HG02759 (cell line): ENCODE data around the gene PPP2R5A.
"Not testable (repeated sequence)": the region's sequence is repeated elsewhere in the genome, so short reads cannot be mapped to it uniquely, and the experiment has no call there.

ENCODE experiments used
- ATAC-seq: cut with Tn5 transposase; IDR thresholded peaks from one replicate; pipeline ENCODE4 v1.9.1; 2021; ENCODE audit warnings: mild to moderate bottlenecking, moderate library complexity; ENCODE audit not compliant: unreplicated experiment

Gene PPP2R5A

GRCh38 chr1:212294983-212295382 lies 9.8 kb downstream of the PPP2R5A start:
- no peak for ATAC-seq

DNA sequence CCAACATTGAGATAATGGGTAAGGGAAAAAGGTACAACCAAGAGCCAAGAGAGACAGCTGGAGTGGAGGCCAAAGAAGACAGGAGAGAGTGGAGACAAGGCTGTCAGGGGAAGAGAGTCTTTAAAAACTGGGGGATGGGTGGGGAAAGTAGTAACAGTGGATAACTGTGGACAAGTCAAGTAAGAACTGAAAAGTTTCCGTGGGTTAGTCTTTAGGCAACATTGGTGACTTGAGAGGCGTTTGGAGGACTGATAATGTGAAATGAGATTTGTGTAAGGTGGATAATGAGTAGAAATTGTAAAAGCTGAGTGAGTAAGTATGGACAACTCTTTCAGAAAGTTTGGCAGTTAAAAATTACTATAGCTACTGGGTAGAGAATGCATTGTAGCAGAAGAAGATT lies 10.4 kb downstream of the PPP2R5A start:
- no peak for ATAC-seq

DNA sequence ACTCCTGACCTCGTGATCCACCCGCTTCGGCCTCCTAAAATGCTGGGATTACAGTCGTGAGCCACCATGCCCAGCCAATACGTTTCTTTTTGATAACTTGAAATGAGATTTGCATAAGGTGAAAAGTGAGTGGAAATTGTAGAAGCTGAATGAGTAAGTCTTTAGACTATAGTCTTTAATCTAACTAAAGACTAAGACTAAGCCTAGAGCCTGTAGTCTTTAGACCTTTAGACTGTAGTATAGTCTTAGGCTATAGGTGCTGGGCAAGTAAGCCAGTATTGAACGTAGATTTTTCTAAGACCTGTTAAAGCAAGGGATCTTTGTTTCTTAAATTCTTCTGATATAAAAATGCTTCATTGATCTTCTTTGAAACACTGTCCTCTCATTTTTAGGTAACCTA lies 12.1 kb downstream of the PPP2R5A start:
- ATAC-seq = no peak

- ATAC-seq = no peak
These were observed 16.4 kb downstream of the PPP2R5A start for GRCh38 chr1:212301580-212301979.

- no peak for ATAC-seq
These were observed 17.7 kb downstream of the PPP2R5A start for GRCh38 chr1:212302745-212303383.

GRCh38 chr1:212305342-212305741 lies 20.1 kb downstream of the PPP2R5A start:
- no peak for ATAC-seq

DNA sequence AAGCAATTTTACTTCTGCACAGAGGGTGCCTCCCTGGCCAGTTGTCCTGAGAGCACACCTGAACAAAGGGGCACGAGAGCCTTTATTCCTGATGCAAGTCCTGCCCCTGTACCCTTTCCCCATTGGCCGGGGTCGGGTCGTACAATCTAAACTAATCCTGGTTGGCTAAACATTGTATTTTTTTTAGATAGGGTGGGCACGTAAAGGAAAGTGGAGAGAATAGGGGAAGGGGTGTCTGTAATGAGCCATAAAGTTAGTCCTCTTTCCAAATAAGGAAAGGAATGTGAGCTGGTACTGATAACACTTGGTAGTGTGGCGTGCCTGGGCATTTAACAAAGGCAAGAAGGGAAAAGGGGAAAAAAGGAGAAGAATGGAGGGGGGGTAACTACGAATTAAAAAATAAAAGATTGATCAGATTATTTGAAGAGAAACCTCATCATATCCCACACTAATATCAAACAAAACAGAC lies 20.8 kb downstream of the PPP2R5A start:
- ATAC-seq = not testable (repeated sequence)

- no peak for ATAC-seq
These were observed 24.8 kb downstream of the PPP2R5A start for GRCh38 chr1:212309967-212310366.

- ATAC-seq = no peak
These were observed 25.2 kb downstream of the PPP2R5A start for GRCh38 chr1:212310383-212310782.

- ATAC-seq = no peak
These were observed 26.8 kb downstream of the PPP2R5A start for GRCh38 chr1:212311836-212312497.

DNA sequence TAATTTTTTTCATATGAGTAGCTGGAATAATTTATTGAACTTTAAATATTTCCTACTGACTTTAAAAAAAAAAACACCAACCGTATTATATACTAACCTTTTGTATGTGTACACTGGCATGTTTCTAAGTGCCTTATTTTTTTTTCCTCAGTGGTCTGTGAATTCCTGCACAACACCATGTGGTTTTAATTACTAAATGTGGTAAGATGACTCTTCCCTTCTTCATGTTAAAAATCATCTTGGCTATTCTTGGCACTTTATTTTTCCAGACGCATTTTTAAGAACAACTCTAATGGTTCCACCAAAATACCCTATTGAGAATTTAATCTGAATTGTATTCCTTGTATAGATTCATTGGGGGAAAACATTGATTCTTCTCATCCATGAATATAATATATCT lies 28.4 kb downstream of the PPP2R5A start:
- no peak for ATAC-seq

DNA sequence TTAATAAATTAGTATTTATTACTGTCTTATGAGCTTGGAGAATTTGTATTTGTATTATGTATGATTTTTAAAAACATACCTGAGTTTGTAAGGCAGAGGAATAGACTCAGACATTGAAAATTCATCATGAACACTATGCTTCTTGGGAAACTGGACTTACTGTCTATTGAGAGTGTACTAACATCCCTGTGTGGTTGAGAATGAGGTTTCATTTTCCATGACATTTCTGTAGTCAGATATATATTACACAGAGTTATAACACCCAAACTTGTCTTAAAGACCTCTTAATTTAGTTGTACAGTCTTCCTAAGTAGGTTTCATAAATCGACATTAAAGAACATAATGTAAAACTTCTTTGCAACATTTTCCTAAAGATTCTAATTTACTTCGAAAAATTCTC lies 30.0 kb downstream of the PPP2R5A start:
- no peak for ATAC-seq

GRCh38 chr1:212315907-212316306 lies 30.7 kb downstream of the PPP2R5A start:
- ATAC-seq = no peak

GRCh38 chr1:212317916-212318315 lies 32.7 kb downstream of the PPP2R5A start:
- ATAC-seq = no peak

- ATAC-seq = not testable (repeated sequence)
These were observed 35.8 kb downstream of the PPP2R5A start for GRCh38 chr1:212321031-212321430.

DNA sequence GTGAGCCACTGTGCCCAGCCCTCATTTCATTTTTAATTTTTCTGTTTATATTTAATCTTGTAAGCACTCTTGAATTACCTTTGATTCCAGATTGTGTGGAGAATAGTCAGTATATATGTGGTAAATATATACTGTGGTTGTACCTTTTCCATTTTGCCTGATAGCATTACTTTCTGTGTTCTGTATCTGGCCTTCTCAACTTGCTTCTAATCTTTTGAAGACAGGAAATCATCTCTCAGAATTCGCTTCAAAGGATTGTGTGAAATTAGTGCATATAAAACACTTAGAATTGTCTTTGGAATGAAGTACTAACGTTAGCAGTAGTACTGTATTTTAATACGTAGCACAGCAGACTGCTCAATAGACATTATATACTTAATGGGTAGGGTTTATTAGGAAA lies 37.9 kb downstream of the PPP2R5A start:
- no peak for ATAC-seq

DNA sequence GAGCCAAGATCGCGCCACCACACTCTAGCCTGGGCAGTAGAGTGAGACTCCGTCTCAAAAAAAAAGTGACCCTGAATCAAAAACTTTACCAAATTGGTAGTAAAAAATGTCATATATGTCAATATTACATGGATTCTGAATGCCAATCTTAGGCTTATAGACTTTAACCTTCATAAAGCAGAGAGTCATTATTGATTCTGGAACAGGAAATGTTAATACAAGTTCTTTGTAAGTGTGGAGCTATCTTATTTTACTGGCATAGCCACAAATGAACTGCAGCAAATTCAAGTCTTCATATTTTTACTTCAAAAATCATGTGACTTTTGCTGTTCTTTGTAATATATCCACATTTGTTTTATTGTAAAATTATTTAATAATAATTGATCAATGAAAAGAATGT lies 41.3 kb downstream of the PPP2R5A start:
- ATAC-seq = no peak

DNA sequence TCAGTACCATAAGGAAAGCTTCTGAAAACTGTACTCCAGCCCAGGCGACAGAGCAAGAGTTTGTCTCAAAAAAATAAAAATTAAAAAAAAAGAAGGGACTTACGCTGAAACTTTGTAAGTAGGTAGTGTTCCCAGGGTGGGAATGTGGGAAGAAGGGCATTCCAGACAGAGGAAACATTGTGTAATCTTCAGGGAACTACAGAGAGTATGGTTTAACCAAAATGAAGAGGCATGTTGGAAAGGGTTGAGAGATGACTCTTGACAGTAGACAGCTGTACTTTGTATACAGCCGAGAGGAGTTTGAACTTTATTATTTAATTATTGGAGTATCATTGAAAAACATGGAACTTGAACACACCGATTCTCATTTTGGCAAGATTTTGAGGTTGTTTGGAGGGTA lies 43.0 kb downstream of the PPP2R5A start:
- no peak for ATAC-seq

- ATAC-seq = no peak
These were observed 43.9 kb downstream of the PPP2R5A start for GRCh38 chr1:212329105-212329504.

DNA sequence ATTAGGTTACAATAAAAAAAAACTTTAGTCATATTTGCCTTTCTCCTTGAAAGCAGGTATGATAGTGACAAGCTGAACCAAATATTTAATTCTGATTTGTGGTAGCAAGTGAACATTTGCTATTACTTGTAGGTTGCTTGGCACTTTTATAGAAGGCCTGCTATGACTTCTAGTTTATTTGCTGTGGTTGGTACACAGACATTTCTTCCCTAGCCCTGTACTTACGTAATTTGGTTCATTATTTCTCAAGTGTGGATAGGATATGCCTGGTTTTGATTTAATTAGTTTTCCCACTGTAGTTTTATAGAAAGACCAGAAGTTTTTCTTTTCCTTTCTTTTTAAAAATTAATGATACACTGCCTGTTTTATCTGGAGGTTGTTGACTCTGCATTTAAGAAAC lies 55.9 kb downstream of the PPP2R5A start:
- no peak for ATAC-seq

DNA sequence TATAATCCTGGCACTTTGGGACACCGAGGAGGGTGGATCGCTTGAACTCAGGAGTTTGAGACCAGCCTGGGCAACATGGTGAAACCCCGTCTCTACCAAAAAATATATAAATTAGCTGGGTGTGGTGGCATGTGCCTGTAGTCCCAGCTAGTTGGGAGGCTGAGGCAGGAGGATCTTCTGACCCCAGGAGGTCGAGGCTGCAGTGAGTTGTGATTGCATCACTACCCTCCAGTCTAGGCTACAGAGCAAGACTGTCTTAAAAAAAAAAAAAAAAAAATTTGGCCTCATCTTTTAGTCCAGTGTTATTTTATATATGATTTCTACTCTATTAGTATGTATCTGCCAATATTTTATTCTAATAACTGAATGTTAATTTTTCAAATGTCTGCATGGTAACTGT lies 59.7 kb downstream of the PPP2R5A start:
- no peak for ATAC-seq

GRCh38 chr1:212346601-212347000 lies 61.4 kb downstream of the PPP2R5A start:
- no peak for ATAC-seq
